HG02759 (cell line): Measurements from ENCODE around the gene POLR3H.

Experiments used
- ATAC-seq: cut with Tn5 transposase; IDR thresholded peaks from one replicate; pipeline ENCODE4 v1.9.1; 2021; ENCODE audit warnings: mild to moderate bottlenecking, moderate library complexity; ENCODE audit not compliant: unreplicated experiment

Gene POLR3H

DNA sequence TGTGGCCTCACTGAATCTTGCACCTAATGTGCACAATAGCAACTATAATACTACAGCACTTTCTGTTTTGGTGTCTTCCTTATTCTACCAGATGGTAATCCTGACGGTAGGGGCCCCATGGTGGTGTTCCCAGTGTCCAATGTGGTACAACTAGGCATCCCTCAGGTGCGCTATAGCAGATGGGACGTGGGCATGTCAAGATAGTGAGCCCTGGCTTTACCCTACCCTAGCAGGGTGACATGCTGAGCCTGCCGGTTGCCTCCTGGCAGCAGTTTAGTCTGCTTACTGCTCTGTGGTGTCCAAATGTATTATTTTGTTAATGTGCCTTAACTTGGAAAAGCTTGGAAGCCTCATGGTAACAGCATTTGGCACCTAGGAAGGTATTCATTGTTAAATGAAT is 56.2 kb downstream of the POLR3H start:
- no peak for ATAC-seq

DNA sequence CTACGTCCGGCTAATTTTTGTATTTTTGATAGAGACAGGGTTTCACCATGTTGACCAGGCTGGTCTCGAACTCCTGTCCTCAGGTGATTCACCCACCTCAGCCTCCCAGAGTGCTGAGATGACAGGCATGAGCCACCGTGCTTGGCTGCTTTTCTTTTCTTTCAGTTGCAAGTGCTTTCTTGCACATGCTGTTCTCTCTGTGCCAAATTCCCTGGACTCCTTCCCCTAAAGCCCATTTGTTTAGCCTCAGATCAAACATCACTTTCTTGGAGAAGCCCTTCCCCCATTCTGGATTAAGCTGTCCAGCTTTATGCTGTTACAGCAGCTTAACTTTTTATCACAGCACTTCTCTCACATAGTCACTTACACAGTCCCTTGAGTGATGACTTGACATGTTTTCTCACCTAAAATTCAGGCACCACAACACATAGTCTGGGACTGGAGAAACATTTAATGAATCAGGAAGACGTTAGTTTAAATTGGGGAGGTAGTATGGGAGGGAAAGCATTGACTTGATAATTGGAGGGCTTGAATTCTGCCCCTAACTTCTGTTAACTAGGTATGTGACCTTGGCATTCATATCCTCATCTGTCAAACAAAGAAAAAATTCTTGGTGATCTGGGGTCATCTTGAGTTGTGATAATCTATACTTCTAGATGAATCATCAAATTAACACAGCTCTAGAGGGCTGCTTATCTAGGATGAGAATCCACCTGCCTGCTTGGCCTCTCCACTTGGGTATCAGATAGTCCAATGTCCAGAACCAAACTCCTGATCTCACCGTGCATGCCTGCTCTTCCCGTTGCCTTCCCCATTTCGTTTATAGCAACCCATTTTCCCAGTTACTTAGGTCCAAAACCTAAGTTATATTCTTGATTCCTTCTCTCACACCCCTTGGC is 57.0 kb downstream of the POLR3H start:
- ATAC-seq = no peak

DNA sequence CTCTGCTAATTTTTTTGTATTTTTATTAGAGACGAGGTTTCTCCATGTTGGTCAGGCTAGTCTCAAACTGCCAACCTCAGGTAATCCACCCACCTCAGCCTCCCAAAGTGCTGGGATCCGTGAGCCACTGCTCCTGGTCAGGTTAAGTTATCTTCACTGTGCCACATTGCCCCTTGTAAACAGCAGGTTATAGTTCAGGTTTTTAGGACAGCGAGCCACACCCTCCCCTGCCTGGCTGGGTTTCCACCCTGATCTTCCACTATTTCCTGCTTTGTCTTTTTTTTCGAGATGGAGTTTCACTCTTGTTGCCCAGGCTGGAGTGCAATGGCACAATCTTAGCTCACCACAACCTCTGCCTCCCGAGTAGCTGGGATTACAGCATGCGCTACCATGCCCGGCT is 59.2 kb downstream of the POLR3H start:
- ATAC-seq = no peak

DNA sequence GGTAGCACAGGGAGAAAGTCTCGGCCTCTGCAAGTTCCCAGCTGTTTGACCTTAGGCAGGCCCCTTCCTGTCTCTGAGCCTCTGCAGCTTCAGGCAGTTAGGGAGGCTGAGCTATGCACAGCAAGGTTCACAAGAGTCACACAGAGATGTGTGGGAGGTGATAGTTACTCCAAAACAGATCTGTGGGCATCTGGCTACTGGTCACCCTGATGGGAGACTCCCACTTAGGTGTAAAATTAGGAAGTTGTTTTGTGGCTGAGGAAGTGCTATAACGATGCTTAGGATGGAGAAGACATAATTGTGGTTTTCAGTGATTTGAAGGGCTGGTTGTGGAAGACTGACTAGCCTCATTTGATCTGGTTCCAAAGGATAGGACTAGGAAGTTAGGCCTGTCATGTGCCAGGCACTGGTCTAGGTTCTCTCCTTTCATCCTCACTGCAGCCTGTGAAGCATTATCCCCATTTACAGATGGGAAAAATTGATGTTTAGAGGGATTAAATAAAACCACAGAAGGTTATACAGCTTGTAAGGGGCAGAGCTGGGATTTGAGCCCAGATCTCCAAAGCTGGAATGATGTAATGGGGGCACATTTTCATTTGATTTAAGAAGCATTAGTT is 61.8 kb downstream of the POLR3H start:
- no peak for ATAC-seq

DNA sequence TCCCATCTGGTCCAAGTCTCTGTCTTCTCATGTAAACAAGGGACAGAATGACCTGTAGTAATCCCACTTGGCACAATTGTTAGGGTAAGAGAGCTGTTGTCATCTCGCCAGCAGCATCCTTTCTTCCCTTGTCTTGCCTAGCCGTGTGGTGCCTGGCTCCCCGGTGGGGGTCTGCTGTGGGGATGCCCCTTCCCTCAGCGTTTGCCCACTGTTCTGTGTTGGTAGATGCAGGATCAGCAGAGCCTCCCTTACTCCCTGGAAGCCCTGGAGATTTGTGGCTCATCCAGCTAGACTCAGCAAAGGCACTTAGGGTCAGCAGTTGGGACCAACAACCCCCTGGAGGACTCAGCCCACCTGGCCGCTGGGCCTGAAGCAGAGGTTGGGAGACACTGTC is 62.3 kb downstream of the POLR3H start:
- no peak for ATAC-seq

DNA sequence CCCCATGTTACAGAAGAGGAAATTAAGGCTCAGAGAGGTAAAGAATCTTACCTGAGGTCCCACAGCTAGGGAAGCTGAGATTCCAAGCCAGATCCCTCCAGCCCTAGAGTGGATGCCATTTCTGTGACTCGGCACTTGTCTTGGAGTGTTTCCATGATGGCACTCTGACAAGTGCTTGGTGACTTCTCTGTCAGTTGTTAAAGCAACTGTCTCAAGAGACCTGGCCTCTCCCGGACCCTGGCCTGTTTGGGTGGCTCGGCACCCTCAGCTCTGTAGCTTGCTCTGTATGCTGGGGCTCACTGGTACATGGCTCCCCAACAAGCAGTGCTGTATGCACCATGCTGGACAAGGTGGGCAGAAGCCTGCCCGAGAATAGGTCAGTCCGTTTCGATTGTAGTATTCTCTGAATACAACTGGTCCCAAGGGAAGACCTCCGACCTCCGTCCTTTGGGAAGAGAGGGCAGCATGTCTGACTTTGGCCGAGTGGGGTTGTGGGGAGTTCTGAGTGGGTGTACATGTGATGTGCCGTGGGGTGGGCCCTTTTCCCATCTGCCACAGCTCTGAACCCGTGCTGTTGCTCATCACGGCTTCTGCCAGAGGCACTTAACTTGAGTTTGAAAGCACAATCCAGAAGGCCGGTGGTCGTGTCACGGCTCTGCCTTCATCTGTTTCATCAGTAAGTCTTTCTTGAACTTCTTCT is 63.0 kb downstream of the POLR3H start:
- ATAC-seq = no peak

DNA sequence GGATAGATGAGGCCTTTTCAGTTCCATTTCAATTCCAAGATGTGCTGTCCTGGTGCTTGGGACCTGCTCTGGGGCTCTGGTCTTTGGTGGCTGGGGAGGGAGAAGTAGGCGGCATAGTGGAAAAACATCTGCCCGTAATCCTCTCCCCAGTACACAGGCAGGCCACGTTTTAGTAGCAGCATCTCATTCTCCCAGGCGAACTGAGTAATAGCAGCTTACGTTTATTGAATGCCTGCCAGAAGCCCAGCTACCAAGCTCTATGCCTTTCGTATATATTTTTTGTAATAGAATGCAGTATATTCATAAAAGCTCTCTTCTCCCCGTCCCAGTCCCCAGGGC is 63.9 kb downstream of the POLR3H start:
- ATAC-seq = no peak

DNA sequence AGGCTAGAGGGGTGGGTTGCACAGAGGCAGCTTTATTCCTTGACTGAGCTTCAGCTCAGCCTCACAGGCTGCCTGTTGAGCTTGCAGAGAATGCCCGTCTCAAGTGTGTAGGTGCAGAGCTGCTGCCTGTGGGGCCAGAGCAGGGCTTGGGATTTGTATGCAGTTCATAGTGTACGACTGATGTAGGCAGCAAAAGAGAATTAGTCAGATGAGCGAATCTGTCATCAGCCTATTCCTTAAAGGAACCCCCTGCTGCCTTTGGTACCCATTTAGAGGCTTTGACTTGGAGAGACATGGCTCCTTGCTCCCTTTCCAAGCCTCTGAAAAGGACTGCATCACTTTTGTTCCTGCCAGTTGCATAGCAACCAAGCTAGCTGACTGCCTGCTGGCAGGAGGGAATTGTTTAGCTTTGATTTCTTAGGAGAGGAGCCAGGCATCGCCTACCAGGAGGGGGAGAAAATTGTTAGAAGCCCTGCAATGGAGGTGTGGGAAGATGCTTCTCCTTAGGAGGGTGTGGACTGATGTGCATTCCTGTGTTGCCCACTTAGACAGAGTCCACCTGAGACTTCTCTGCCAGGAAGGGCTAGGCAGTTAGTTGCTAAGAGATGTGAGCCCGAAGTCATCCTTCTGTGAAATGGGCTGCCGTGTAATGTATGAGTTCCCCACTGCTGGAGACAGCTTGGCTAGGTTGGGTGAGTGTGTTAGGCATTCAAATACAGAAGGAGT is 64.4 kb downstream of the POLR3H start:
- no peak for ATAC-seq

DNA sequence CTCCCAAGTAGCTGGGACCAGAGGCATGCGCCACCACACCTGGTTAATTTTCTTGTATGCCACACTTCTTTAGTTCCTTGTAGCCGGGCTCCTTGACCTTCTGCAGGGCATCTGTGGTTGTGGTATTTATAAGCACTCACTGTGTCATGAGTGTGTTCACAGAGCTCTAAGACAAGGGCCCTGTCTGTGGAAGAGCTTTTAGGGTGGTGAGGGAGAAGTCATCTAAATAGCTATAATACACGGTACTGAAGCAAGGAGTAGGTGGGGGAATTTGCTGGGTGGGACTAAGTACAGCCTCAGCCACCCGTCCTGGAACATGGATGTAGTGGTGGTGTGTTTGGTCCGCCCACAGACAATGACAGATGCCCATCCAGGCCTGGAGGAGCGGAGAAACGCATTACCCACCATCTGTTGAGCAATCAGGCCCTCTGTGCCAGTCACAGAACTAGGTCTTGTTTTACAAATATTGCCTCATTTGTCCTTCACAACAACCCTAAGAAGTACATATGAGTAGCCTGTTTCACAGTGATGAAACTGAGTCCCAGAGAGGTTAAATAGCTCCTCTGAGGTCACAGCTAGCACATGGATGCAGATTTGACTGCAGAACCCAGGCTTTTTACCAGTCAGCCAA is 65.3 kb downstream of the POLR3H start:
- peak; percentile 38 for ATAC-seq

DNA sequence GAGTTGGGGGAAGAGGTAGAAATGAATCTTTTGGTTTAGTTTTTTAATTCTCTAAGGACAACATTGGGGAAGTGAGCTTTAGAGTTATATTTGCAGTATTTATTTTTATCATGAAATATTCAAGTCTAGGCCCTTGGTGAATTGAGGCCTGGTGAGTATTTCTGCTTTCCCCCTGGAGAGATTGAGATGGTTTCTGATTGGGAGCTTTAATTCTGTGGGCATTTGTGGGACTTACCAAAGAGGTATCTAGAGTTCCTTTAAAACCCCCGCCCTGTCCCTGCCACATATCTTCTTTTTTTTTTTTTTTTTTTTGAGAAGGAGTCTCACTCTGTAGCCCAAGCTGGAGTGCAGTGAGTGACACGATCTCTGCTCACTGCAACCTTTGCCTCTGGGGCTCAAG is 65.8 kb downstream of the POLR3H start:
- ATAC-seq = peak; percentile 2
